Anterior cingulate cortex (tissue), 58 donors: ENCODE data around the gene TCHP.
"Not testable (repeated sequence)": the region's sequence is repeated elsewhere in the genome, so short reads cannot be mapped to it uniquely, and the experiment has no call there.

Experiments used
- DNase-seq, 58 donors: peaks; one replicate each; lab custom pipeline; 2025; lab: John Stamatoyannopoulos, UW

Gene TCHP

DNA sequence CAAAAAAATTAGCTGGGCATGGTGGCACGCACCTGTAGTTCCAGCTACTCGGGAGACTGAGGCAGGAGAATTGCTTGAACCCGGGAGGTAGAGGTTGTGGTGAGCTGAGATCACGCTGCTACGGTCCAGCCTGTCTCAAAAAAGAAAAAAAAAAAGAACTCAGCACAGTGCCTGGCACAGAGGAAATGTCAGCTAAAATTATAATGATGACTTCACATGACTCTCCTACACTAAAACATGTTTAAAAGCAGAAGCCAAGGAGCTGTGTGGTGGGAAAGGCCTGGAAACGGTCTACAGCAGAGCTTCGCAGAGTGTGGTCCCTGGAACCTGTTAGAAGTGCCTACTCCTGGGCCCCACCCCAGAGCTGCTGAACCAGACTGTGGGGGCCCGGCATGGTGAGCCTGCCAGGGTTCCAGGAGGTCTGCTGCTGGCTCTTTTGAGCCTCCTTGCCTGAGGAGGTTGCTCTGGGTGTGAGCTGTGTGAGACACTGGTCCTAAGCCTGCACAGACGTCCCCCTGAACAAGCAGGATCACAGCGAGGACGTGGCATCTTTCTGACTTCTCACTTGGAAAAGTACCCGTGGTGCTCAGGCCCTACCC, 28.1 kb downstream of the TCHP start:
- no peak for DNase-seq

- not testable (repeated sequence) for DNase-seq
These were observed 29.3 kb downstream of the TCHP start for GRCh38 chr12:109929326-109929725.

GRCh38 chr12:109930028-109930800, 30.1 kb downstream of the TCHP start:
- DNase-seq, result peak in 2 of 58 donors; percentile 22 to 42

DNA sequence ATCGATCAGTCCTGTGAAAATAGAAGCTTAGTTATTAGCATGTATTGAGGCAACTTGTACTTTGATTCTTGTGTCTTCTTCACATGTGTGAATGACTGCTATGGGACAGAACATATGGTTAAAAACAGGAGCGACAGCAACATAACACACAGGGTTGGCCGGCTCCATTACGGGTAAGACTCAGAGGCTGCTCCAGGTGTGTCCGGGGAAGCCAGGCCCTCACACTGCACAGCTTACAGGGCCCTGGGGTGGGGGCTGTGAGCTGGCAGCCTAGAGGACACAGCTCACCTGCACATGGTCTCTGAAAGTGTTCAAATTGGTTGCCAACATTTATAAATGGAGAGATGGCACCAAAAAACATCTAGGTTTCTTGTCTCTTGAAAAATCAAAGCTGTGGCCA, 31.1 kb downstream of the TCHP start:
- no peak for DNase-seq

DNA sequence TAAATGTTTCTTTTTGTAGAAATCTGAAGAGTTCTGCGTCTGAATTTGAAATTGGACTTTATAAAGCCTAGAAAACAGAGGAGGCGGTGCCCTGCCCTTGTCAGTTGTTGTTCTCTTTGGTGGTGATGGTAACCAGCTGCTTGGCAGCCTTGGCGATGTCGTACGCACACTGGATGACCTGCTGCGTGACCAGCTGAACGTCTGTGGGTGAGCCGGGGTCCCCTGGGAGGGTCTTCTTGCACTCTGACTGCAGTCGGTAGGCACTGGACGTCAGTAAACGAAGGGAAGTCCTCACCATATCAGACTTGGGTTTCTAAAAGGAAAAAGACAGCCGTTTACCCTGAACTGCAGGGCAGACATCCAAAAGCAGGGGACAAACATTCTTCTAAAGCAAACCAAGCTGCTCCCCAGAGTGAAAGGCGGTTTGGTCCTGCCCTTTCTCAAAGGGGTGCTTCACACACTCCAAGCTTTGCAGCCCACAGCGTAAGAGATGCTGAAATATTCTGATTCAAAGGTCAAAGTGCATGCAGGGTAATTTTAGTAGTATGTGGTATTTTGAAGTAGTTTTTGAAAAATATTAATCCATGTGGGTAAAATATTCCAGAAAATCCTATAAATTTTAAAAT, 32.9 kb downstream of the TCHP start:
- no peak for DNase-seq

GRCh38 chr12:109934026-109934425, 34.0 kb downstream of the TCHP start:
- no peak for DNase-seq

DNA sequence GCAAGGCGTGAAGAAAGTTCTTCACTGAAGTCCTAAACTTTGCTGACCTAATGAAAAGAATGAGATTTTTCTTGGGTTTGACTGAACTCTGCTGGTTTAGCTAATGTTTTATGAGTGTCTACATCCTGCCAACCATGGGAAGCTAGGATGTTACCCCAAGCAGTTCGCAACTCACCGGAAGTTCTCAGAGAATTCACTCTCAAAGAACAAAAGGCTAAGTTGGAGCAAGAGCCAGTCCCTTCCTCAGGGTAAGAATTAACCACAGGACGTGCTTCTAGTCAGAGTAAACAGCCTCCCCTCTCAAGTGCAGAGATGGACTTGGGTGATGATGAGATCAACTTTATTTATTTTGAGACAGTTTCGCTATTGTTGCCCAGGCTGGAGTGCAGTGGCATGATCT, 37.3 kb downstream of the TCHP start:
- peak in 1 of 58 donors; percentile 29 for DNase-seq

- DNase-seq, result no peak
These were observed 38.9 kb downstream of the TCHP start for GRCh38 chr12:109938947-109939346.

DNA sequence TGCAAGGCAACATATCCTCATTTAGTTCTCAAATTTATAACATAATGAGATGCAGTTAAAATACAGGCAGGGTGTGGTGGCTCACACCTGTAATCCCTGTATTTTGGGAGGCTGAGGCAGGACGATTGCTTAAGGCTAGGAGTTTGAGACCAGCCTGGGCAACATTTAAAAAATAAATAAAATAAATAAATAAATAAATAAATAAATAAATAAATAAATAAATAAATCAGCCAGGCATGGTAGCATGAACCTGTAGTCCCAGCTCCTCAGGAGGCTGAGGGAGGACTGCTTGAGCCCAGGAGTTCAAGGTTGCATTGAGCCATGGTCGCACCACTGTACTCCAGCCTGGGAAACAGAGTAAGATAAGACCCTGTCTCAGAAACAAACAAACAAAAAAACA, 39.4 kb downstream of the TCHP start:
- DNase-seq, result no peak

GRCh38 chr12:109940339-109940923, 40.4 kb downstream of the TCHP start:
- no peak for DNase-seq

- DNase-seq, result no peak
These were observed 43.7 kb downstream of the TCHP start for GRCh38 chr12:109943811-109944210.

DNA sequence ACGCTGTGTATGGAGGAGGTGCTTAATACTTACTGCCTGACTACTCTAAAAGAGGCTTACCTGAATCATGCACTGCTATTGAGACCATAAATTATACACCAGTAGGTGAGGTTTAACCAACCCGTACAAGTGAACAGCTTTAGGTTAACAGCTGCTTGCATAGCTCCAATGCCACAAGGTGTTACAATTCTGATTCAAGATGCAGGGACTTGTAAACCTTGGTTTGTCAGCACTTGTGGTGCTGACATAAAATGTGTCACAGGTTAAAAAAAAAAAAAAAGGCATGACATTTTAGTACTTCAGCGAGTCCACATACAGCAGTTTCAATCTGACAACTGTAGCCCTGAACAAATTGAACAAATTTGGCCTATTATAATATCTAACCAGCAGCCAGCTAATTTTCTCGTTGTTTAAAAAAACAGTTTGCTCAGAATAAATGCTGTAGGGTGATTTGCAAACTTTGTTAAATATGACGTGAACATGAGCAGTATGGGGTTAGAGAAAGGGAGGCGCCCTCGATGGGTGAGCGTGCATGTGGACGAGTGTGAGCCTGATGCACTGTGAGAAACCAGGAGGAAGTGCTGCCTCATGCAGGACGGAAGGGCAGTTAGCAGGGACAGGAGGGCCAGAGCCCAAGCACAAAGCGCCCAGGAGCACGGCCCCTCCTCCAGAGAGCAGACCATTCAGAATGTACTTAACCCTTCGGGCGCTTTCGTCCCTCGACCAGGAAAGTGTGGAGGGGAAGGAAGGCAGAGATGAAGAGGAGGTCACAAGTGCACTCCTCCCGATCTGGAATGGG, 44.7 kb downstream of the TCHP start:
- peak in 7 of 58 donors; percentile 8 to 32 (median 15) for DNase-seq

DNA sequence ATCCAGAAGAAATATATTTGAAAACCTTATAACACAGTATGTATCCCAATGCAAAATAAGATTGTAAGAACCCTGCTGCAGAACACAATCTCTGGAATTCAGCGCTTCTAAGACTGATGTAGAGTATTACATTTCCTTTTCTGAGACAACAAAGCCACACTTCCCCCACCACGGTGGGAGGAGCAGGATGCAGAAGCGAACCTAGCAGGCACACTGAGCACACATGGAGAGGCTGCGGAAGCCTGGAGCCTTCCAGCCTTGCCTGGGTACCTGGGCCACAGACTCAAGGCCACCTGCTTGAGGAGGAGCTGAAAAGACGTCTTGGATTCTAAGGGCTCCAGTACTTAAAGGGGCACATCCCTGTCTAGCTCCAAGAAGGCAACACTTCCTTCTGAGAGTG, 46.4 kb downstream of the TCHP start:
- peak in 4 of 58 donors; percentile 10 to 39 (median 12) for DNase-seq

- DNase-seq, result no peak
These were observed 46.8 kb downstream of the TCHP start for GRCh38 chr12:109946913-109947312.

- no peak for DNase-seq
These were observed 47.4 kb downstream of the TCHP start for GRCh38 chr12:109947521-109947920.

- DNase-seq, result no peak
These were observed 48.3 kb downstream of the TCHP start for GRCh38 chr12:109948368-109948767.

DNA sequence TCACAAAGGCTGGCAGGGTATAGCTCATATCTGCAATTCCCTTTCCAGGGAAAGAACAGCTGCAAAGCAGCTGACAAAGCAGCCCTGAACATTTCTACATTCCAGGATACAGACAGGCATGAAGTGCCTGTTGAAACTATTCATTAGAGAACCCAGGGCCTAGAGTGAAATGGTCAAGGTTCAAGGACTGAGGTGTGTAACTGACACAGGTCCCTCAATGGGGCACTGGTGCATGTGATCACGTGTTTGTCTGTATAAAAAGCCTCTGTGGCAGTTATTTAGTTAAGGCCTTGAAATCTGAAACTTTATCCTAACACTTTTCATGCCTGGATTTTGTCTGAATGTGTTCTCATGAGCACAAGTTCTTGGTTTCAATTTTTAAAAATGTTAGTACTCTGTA, 49.0 kb downstream of the TCHP start:
- DNase-seq, result no peak

DNA sequence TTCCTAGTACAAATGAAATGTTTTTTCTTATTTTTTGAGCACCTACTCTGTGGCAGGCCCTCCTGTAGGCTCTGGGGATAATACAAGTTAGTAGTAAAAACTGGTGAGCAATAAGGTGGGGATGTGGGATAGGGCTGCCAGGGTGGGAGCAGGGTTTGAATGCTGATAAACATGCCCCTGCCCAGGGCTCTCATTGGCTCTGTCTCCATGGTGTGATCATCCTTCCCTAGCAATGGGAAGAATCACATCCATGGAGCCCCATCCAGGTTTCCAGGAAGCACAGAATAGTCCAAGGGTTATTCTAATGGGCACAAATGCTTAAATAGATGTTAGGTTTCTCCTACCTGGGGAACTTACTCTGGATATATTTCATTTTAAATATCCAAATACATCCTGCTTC, 50.6 kb downstream of the TCHP start:
- no peak for DNase-seq

DNA sequence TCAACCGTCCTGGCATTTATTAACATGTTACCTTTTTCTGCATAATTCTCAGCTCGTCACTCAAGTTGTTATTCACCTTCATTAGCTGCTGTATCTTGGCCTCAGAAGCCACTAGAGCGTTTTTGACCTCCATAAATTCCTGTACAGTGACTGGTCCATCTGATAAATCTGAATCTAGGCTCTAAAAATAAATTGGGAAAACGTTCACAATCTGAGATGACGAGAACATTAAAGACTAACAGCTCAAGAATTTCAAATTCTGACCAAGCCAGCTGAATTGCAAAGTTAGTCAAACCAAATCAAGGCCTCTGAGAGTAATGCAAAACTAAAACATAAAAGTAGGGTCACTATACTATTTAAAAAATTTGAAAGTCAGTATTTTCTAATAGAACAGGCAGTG, 51.1 kb downstream of the TCHP start:
- no peak for DNase-seq

- peak in 2 of 58 donors; percentile 17 to 20 for DNase-seq
These were observed 51.7 kb downstream of the TCHP start for GRCh38 chr12:109951751-109952150.
